Stimulated activated memory B cell treated with anti-CD40 and anti-IgM and Interleukin-4, amounts not matched to agents 10 μg/mL and 1 μg/mL and 100 μg/mL, for 72 hours (primary cell): ENCODE data around the gene CHRNB2.

Experiments
- ATAC-seq: fragments of 150-1000 bp; cut with Tn5 transposase; 2 replicates; pipeline ENCODE4 v1.10.0; 2021
- H3K27ac Mint-ChIP-seq: one replicate; pipeline ENCODE4 v1.8.0; 2022; ENCODE audit warnings: mild to moderate bottlenecking, mixed read lengths
- H3K27me3 Mint-ChIP-seq: one replicate; pipeline ENCODE4 v1.8.0; 2022; ENCODE audit warnings: mixed read lengths
- H3K36me3 Mint-ChIP-seq: one replicate; pipeline ENCODE4 v1.8.0; 2022; ENCODE audit warnings: mixed read lengths
- H3K4me1 Mint-ChIP-seq: one replicate; pipeline ENCODE4 v1.8.0; 2022; ENCODE audit warnings: mixed read lengths
- H3K4me3 Mint-ChIP-seq: one replicate; pipeline ENCODE4 v1.8.0; 2022; ENCODE audit warnings: mild to moderate bottlenecking, moderate library complexity, mixed read lengths
- H3K9me3 Mint-ChIP-seq: one replicate; pipeline ENCODE4 v1.8.0; 2022; ENCODE audit warnings: mixed read lengths

The CHRNB2 gene

GRCh38 chr1:154624746-154625643, 57.4 kb downstream of the CHRNB2 start:
- ATAC-seq, result no peak
- no peaks in the 10 kb centered on the region for H3K27me3 Mint-ChIP-seq
- peaks cover 4% of the 10 kb centered on the region for H3K9me3 Mint-ChIP-seq
- H3K4me1 Mint-ChIP-seq, result peaks cover 49% of the 10 kb centered on the region
- no peak overlapping the region for H3K4me3 Mint-ChIP-seq
- H3K27ac Mint-ChIP-seq, result no peak overlapping the region
- peaks cover 18% of the 10 kb centered on the region for H3K36me3 Mint-ChIP-seq

- peak overlapping the region; percentile 92 for H3K27ac Mint-ChIP-seq
Observed at GRCh38 chr1:154626456-154627256, 59.1 kb downstream of the CHRNB2 start.

GRCh38 chr1:154627257-154628120, 59.9 kb downstream of the CHRNB2 start:
- Mint-ChIP-seq H3K4me1 (peaks cover 36% of the 10 kb centered on the region), H3K9me3 (peaks cover 5% of the 10 kb centered on the region), H3K27me3 (peaks cover 6% of the 10 kb centered on the region), H3K27ac (peak overlapping the region; percentile 92), H3K36me3 (peaks cover 20% of the 10 kb centered on the region), H3K4me3 (peak overlapping the region; percentile 91)
- ATAC-seq, result peak; percentile 88

More at GRCh38 chr1:154626456-154627256, 59.1 kb downstream of the CHRNB2 start:
- Mint-ChIP-seq H3K9me3 (peaks cover 5% of the 10 kb centered on the region), H3K4me1 (peaks cover 41% of the 10 kb centered on the region), H3K4me3 (peak overlapping the region; percentile 91), H3K36me3 (peaks cover 20% of the 10 kb centered on the region), H3K27me3 (no peaks in the 10 kb centered on the region)
- peak; percentile 37 for ATAC-seq

GRCh38 chr1:154628121-154628405, 60.5 kb downstream of the CHRNB2 start:
- Mint-ChIP-seq H3K9me3 (peaks cover 5% of the 10 kb centered on the region), H3K4me1 (peaks cover 30% of the 10 kb centered on the region), H3K4me3 (peak overlapping the region; percentile 91), H3K27ac (peak overlapping the region; percentile 92), H3K36me3 (peaks cover 15% of the 10 kb centered on the region), H3K27me3 (peaks cover 6% of the 10 kb centered on the region)
- peak; percentile 35 for ATAC-seq

GRCh38 chr1:154629061-154629674, 61.6 kb downstream of the CHRNB2 start:
- H3K27me3 Mint-ChIP-seq, result peaks cover 6% of the 10 kb centered on the region
- no peak overlapping the region for H3K4me3 Mint-ChIP-seq
- no peak for ATAC-seq
- H3K36me3 Mint-ChIP-seq, result peaks cover 8% of the 10 kb centered on the region
- peaks cover 5% of the 10 kb centered on the region for H3K9me3 Mint-ChIP-seq
- peaks cover 19% of the 10 kb centered on the region for H3K4me1 Mint-ChIP-seq
- H3K27ac Mint-ChIP-seq, result peak overlapping the region; percentile 92
